ENCODE data around the gene MBD3.
"Not testable (repeated sequence)": the region's sequence is repeated elsewhere in the genome, so short reads cannot be mapped to it uniquely, and the experiment has no call there.

The MBD3 gene

DNA sequence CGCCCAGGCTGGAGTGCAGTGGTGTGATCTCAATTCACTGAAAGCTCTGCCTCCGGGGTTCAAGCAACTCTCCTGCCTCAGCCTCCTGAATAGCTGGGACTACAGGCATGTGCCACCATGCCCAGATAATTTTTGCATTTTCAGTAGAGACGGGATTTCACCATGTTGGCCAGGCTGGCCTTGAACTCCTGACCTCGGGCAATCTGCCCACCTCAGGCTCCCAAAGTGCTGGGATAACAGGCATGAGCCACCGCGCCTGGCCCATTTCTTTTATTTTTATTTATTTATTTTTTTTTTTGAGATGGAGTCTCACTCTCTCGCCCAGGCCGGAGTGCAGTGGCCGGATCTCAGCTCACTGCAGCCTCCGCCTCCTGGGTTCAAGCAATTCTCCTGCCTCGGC lies 52.9 kb downstream of the MBD3 start:
- H3K27me3 Mint-ChIP-seq (ENCODE audit: low read depth); H3K27ac Mint-ChIP-seq; H3K9me3 Mint-ChIP-seq; H3K36me3 Mint-ChIP-seq (ENCODE audit: low read depth); H3K4me3 Mint-ChIP-seq; DNase-seq (ENCODE audit: low spot score); H3K4me1 Mint-ChIP-seq (ENCODE audit: low read depth): not testable (repeated sequence)

DNA sequence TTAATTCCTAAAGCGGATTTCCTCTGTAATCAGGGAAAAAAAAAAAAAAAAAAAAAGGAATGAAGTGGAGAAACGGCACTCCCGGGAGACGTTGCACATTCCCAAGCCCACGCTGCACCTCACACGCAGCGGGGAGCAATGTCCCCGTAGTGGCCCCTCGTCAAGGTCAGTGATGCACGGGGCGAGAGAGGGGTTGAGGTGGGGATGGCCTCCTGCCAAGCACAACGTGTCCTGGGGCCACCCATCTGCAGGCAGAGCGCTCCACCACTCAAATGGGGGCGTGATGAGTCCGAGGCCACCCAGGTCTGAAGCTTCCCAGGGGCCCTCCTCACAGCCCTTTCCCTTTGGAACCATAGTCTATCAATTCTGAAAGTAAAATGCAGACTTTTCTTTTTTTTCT lies 53.7 kb downstream of the MBD3 start:
- H3K9me3 Mint-ChIP-seq, result no peaks in the 10 kb centered on the region
- H3K4me3 Mint-ChIP-seq, result no peak overlapping the region
- no peaks in the 10 kb centered on the region for H3K36me3 Mint-ChIP-seq (ENCODE audit: low read depth)
- no peak for DNase-seq (ENCODE audit: low spot score)
- H3K27ac Mint-ChIP-seq, result no peak overlapping the region
- H3K27me3 Mint-ChIP-seq (ENCODE audit: low read depth), result peaks cover 9% of the 10 kb centered on the region
- H3K4me1 Mint-ChIP-seq (ENCODE audit: low read depth), result peaks cover 3% of the 10 kb centered on the region

DNA sequence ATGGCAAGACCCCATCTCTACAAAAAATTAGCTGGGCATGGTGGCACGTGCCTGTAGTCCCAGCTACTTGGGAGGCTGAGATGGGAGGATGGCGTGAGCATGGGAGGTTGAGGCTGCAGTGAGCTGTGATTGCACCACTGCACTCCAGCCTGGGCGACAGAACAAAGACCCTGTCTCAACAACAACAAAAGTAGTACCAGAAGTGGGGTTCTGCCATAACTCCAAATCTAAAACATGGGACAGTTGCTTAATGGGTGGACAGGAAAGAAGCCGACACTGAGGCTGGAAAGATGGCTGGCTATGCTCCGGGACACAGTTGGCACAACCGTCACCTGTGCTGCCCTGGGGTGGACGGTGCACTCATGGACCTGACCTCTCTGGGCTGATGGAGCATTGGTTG lies 57.0 kb downstream of the MBD3 start:
- H3K9me3 Mint-ChIP-seq; H3K27ac Mint-ChIP-seq; DNase-seq (ENCODE audit: low spot score); H3K27me3 Mint-ChIP-seq (ENCODE audit: low read depth); H3K4me3 Mint-ChIP-seq; H3K4me1 Mint-ChIP-seq (ENCODE audit: low read depth); H3K36me3 Mint-ChIP-seq (ENCODE audit: low read depth): not testable (repeated sequence)

DNA sequence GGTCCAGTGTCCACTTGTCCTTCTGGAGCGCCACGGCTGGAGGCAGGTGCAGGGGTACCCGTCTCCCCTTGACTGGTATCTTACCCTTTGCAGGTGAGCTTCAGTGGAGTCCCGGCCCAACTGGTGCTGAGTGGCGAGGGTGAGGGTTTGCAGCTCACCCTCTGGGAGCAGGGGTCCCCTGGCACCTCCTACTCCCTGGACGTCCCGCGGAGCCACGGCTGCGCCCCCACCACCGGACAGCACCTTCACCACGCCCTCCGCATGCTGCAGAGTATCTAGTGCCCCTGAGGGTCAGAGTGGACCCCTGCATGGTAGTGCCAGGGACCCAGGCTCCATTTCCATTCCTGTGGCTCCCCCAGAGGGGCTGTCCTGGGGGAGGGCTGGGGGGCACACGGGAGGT lies 57.7 kb downstream of the MBD3 start:
- Mint-ChIP-seq H3K4me1 (ENCODE audit: low read depth) (no peaks in the 10 kb centered on the region), H3K36me3 (ENCODE audit: low read depth) (no peaks in the 10 kb centered on the region), H3K4me3 (no peak overlapping the region), H3K27me3 (ENCODE audit: low read depth) (no peaks in the 10 kb centered on the region), H3K9me3 (no peaks in the 10 kb centered on the region), H3K27ac (no peak overlapping the region)
- no peak for DNase-seq (ENCODE audit: low spot score)

DNA sequence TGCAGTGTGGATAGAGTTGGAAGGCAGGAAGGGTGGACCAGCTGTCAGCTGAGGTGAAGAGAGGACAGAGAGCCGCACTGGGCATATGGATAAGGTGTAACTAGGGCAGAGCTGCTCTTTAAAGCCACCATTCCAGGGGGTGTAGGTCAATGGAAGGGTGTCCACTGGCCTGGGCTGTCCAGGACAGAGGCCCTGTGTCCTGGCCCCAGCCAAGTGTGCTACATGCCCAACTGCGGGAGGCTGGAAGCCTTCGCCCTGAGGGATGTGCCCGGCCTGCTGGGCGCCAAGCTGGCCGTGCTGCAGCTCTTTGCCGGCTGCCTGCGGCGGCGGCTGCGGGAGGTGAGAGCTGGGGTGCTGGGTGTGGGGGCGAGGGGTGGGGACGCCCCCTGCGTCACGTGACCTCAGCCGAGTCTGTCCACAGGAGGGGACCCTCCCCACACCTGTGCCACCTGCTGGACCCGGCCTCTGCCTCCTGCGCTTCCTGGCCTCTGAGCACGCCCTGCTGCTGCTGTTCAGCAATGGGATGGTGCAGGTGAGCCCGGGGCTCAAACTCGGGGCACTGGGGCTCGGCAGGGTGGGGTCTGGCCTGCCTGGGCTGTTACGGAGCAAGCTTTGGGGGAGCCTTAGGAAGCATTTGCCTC lies 59.0 kb downstream of the MBD3 start:
- Mint-ChIP-seq H3K27me3 (ENCODE audit: low read depth) (no peaks in the 10 kb centered on the region), H3K4me1 (ENCODE audit: low read depth) (no peaks in the 10 kb centered on the region), H3K36me3 (ENCODE audit: low read depth) (no peaks in the 10 kb centered on the region), H3K4me3 (no peak overlapping the region), H3K27ac (no peak overlapping the region), H3K9me3 (no peaks in the 10 kb centered on the region)
- no peak for DNase-seq (ENCODE audit: low spot score)

DNA sequence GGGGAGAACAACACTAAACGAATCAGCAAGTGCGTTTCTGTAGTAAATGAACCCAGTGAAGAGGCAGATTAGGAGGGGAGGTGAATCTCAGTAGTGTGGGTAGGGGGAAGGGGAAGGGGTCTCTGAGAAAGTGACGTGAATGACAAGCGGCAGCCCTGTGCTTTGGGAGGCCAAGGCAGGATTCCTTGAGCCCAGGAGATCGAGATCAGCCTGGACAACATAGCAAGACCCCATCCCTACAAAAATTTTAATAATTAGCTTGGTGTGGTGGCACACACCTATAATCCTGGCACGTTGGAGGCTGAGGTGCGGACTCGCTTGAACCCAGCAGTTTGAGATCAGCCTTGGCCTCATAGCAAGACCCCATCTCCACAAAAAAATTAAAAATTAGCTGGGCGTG lies 60.7 kb downstream of the MBD3 start:
- Mint-ChIP-seq H3K9me3 (no peaks in the 10 kb centered on the region), H3K27me3 (ENCODE audit: low read depth) (no peaks in the 10 kb centered on the region), H3K36me3 (ENCODE audit: low read depth) (no peaks in the 10 kb centered on the region), H3K4me1 (ENCODE audit: low read depth) (no peaks in the 10 kb centered on the region), H3K4me3 (no peak overlapping the region), H3K27ac (no peak overlapping the region)
- DNase-seq (ENCODE audit: low spot score), result no peak

DNA sequence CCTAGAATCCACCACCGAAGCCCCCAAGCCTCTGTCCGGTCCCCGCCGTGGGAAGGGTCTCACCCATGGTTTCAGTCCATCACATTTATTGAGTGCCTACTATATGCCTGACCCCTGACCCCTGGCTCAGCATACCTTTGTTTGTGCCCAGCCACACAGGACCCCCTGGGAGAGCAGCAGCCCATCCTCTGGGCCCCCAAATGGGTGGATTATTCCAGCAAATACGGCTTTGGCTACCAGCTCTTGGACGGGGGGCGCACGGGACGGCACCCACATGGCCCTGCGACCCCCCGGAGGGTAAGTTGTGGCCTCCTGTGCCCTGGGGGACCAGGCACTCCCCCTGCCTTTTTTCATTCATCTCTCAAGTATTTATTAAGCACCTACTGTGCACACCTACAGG lies 61.1 kb downstream of the MBD3 start:
- Mint-ChIP-seq H3K9me3 (no peaks in the 10 kb centered on the region), H3K4me3 (no peak overlapping the region), H3K27me3 (ENCODE audit: low read depth) (no peaks in the 10 kb centered on the region), H3K27ac (no peak overlapping the region), H3K36me3 (ENCODE audit: low read depth) (no peaks in the 10 kb centered on the region), H3K4me1 (ENCODE audit: low read depth) (no peaks in the 10 kb centered on the region)
- DNase-seq (ENCODE audit: low spot score), result no peak

DNA sequence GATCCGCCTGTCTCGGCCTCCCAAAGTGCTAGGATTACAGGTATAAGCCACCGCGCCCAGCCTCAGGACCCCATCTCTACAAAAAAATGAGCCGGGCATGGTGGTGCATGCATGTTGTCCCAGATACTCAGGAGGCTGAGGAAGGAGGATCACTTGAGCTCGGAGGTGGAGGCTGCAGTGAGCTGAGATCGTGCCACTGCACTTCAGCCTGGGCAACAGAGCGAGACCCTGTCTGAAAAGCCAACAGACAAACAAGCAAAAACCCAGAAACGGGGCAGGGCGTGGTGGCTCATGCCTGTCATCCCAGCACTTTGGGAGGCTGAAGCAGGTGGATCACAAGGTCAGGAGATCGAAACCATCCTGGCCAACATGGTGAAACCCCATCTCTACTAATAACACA lies 61.8 kb downstream of the MBD3 start:
- H3K27ac Mint-ChIP-seq; DNase-seq (ENCODE audit: low spot score); H3K4me3 Mint-ChIP-seq; H3K4me1 Mint-ChIP-seq (ENCODE audit: low read depth); H3K27me3 Mint-ChIP-seq (ENCODE audit: low read depth); H3K9me3 Mint-ChIP-seq; H3K36me3 Mint-ChIP-seq (ENCODE audit: low read depth): not testable (repeated sequence)

DNA sequence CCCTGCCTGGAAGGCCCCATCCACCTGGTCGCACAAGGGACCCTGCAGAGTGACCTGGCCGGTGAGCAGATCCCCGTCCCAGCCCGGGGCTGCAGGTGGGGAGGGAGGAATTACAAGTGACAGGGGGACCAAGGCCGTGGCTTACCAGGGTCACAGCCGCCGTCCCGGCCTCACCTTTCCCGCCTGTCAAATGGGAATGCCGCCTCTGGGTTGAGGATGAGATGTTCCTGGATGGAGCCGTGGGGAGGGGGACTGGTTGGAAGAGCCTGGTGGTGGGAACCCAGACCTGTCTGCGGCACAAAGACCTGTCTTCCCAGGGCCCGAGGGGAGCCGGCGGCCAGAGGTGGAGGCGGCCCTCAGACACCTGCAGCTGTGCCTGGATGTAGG lies 63.2 kb downstream of the MBD3 start:
- no peak overlapping the region for H3K4me3 Mint-ChIP-seq
- H3K36me3 Mint-ChIP-seq (ENCODE audit: low read depth), result no peaks in the 10 kb centered on the region
- peaks cover 11% of the 10 kb centered on the region for H3K27me3 Mint-ChIP-seq (ENCODE audit: low read depth)
- H3K27ac Mint-ChIP-seq, result no peak overlapping the region
- DNase-seq (ENCODE audit: low spot score), result no peak
- H3K4me1 Mint-ChIP-seq (ENCODE audit: low read depth), result peaks cover 3% of the 10 kb centered on the region
- H3K9me3 Mint-ChIP-seq, result no peaks in the 10 kb centered on the region

DNA sequence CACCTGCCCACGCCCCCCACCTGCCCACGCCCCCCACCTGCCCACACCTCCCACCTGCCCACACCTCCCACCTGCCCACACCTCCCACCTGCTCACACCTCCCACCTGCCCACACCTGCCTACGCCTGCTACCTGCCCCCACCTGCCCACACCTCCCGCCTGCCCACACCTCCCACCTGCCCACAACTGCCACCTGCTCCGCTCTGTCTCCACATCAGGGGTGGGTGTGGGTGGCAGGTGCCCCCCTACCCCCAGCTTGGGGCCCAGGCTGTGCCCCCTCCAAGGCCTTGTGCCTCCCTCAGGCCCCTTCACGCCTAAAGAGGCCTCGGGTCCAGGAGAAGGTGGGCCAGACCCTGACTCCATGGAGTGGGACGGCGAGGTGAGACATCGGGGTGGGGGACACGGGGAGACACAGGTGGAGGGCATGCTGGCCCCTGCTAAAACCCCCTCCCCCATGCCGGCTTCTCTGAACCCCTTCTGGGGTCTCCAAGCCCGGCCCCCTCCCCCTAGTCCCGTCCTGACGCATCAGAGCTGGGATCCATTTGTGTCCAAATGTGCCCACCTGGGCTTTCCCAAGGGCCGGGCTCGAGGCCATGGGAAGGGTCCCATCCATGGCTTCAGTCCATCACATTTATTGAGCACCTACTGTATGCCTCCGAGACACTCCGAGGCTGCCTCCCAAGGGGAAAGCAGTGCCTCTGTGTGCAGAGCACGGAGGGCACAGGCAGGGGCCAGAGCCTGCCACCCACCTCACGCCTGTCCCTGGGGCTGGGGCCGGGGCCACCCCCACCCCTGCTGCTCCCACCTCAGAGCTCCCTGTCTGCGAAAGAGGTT lies 63.9 kb downstream of the MBD3 start:
- no peak for DNase-seq (ENCODE audit: low spot score)
- no peaks in the 10 kb centered on the region for H3K36me3 Mint-ChIP-seq (ENCODE audit: low read depth)
- H3K4me1 Mint-ChIP-seq (ENCODE audit: low read depth), result peaks cover 3% of the 10 kb centered on the region
- H3K4me3 Mint-ChIP-seq, result no peak overlapping the region
- H3K27me3 Mint-ChIP-seq (ENCODE audit: low read depth), result peaks cover 13% of the 10 kb centered on the region
- H3K9me3 Mint-ChIP-seq, result no peaks in the 10 kb centered on the region
- H3K27ac Mint-ChIP-seq, result no peak overlapping the region

DNA sequence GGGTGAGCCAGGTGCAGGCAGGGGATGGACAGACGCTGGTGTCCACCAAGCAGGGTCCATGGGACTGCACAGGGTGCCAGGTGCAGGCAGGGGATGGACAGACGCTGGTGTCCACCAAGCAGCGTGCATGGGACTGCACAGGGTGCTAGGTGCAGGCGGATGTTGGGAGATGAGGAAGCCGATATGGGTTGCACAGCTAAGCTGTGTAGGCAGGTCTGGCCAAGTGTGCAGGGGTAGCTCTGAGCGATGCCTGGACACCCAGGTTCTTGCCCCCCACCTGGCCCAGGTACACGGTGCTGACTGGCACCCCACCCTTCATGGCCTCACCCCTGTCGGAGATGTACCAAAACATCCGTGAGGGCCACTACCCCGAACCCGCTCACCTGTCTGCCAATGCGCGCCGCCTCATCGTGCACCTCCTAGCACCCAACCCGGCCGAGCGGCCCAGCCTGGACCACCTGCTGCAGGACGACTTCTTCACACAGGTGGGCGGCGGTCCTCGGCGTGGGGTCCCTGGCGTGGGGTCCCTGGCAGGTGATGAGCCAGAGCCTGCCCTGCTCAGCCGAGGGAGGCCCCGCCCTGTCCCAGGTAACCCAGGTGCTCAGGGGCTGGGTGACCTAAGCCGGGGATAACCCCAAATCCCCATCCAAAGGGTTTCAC lies 64.9 kb downstream of the MBD3 start:
- Mint-ChIP-seq H3K27ac (no peak overlapping the region), H3K36me3 (ENCODE audit: low read depth) (no peaks in the 10 kb centered on the region), H3K27me3 (ENCODE audit: low read depth) (peaks cover 20% of the 10 kb centered on the region), H3K4me1 (ENCODE audit: low read depth) (peaks cover 3% of the 10 kb centered on the region), H3K9me3 (no peaks in the 10 kb centered on the region), H3K4me3 (no peak overlapping the region)
- DNase-seq (ENCODE audit: low spot score), result no peak

DNA sequence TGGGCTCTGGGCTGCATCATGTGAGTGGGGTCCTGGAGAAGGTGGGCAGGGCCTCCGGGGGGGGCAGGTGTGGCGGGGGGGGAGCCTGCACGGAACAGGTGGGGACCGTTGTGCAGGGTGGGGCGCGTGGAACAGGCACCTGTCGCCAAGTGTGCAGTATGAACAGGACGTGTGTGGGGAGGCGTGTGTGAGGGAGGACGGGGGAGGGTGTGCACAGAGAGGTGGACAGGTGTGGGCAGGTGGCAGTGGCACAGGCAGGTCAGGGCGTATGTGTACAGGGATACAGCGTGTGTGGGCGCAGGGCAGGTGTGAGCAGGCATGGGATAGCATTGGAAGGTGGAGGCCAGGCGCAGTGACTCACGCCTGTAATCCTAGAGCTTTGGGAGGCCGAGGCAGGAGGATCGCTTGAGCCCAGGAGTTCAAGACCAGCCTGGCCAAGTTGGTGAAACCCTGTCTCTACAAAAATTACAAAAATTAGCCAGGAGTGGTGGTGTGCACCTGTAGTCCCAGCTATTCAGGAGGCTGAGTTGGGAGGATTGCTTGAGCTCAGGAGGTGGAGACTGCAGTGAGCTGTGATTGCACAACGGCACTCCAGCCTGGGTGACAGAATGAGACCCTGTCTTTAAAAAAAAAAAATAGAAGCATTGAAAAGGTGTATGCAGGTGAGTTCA lies 65.6 kb downstream of the MBD3 start:
- Mint-ChIP-seq H3K27ac (no peak overlapping the region), H3K27me3 (ENCODE audit: low read depth) (peaks cover 22% of the 10 kb centered on the region), H3K4me3 (no peak overlapping the region), H3K36me3 (ENCODE audit: low read depth) (no peaks in the 10 kb centered on the region), H3K9me3 (no peaks in the 10 kb centered on the region), H3K4me1 (ENCODE audit: low read depth) (peaks cover 3% of the 10 kb centered on the region)
- no peak for DNase-seq (ENCODE audit: low spot score)

DNA sequence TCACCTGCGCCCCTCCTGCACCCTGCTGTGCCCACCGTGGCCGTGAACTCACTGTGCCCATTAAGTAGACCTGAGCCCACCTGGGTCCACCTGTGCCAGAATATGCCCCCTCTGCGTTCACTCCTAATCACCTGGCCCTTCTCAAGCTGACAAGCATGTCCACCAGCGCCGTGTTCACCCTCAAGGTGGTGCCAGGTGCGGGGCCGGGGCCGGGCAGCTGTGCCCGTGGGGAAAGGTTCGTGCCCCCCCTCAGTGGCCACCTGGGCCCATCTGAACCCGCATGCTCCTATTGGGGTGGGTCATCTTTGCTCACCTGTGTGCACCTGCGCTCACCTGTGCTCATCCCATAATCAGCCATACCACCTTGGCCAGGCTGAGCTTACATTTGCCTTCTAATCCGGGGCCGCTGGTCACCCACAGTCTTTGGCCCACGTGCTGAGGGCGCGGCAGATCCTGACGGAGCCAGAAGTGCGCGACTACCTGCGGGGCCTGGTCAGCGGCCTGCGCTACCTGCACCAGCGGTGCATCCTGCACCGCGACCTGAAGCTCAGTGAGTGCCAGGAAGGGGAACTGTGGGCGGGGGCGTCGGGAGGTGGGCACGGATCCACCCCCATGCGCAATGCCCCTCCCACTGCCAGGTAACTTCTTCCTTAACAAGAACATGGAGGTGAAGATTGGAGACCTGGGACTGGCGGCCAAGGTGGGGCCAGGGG lies 66.4 kb downstream of the MBD3 start:
- Mint-ChIP-seq H3K4me3 (no peak overlapping the region), H3K27ac (no peak overlapping the region), H3K9me3 (no peaks in the 10 kb centered on the region), H3K4me1 (ENCODE audit: low read depth) (peaks cover 3% of the 10 kb centered on the region), H3K36me3 (ENCODE audit: low read depth) (no peaks in the 10 kb centered on the region), H3K27me3 (ENCODE audit: low read depth) (peaks cover 22% of the 10 kb centered on the region)
- DNase-seq (ENCODE audit: low spot score), result no peak

DNA sequence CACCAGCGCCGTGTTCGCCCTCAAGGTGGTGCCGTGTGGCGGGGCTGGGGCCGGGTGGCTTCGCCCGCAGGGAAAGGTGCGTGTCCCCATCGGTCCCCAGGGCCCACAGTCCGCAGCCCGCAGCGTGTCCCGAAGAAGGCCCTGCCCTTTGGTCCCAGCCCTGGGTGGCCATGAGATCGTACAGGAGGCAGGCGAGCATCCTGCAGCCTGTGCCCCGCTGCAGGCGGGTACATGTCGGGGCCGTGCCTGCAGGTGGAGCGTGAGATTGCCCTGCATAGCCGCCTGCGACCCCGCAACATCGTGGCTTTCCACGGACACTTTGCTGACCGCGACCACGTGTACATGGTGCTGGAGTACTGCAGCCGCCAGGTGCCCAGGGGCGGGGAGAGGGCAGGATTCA lies 67.3 kb downstream of the MBD3 start:
- no peak for DNase-seq (ENCODE audit: low spot score)
- Mint-ChIP-seq H3K36me3 (ENCODE audit: low read depth) (no peaks in the 10 kb centered on the region), H3K4me1 (ENCODE audit: low read depth) (peaks cover 3% of the 10 kb centered on the region), H3K9me3 (no peaks in the 10 kb centered on the region), H3K4me3 (no peak overlapping the region), H3K27me3 (ENCODE audit: low read depth) (peaks cover 22% of the 10 kb centered on the region), H3K27ac (no peak overlapping the region)

Measured in T-helper 2 cell treated with Interferon-gamma antibody and Interleukin-4, amounts not matched to agents 5 μg/mL and 100 μg/mL, for 36 hours (primary cell).